HEK293 (cell line): ENCODE results near the gene KLHL29.

ENCODE experiments used
- CTCF ChIA-PET: fragments of 350-600 bp; formaldehyde crosslinking; extraction: SDS; loops from one replicate; lab custom pipeline; 2021; ENCODE audit warnings: antibody characterized with exemption; lab: Yijun Ruan, JAX
- POLR2A ChIA-PET: fragments of 300-600 bp; formaldehyde crosslinking; extraction: SDS; loops from one replicate; lab custom pipeline; 2020; ENCODE audit warnings: antibody characterized with exemption, inconsistent platforms; lab: Yijun Ruan, JAX
- H3K27ac ChIP-seq: fragments of 200-500 bp; sonication (Bioruptor generic); 2 replicates; pipeline ENCODE4 v1.5.1; 2014; ENCODE audit warnings: low read depth, low read length, control low read depth, inconsistent platforms; ENCODE audit errors: extremely low read depth
- H3K36me3 ChIP-seq, 2 experiments: fragments of 200-500 bp in 1 of 2; sonication (Bioruptor generic) in 1 of 2; 1 replicate in 1 of 2; 2 replicates in 1 of 2; pipeline ENCODE4 v1.5.1; 2014 to 2017; ENCODE audit warnings: inconsistent platforms in 2 of 2, low read length in 2 of 2; ENCODE audit not compliant: control insufficient read depth in 2 of 2, insufficient read depth in 1 of 2
- H3K4me1 ChIP-seq: fragments of 200-500 bp; sonication (Bioruptor generic); 2 replicates; pipeline ENCODE4 v1.5.1; 2014; ENCODE audit warnings: mild to moderate bottlenecking, low read length, inconsistent platforms; ENCODE audit not compliant: control insufficient read depth, insufficient read depth
- H3K4me3 ChIP-seq: 2 replicates; pipeline ENCODE4 v1.5.1; 2011; ENCODE audit warnings: low read depth, mild to moderate bottlenecking, control low read depth, low read length, moderate library complexity
- H3K9me3 ChIP-seq: fragments of 200-500 bp; sonication (Bioruptor generic); 2 replicates; pipeline ENCODE4 v1.5.1; 2014; ENCODE audit warnings: low read depth, low read length, inconsistent platforms; ENCODE audit not compliant: control insufficient read depth, insufficient read depth
- MZF1 ChIP-seq: fragments of 450-650 bp; formaldehyde crosslinking; IDR thresholded peaks from 2 replicates; pipeline ENCODE4 v1.5.1; 2017; ENCODE audit warnings: missing biosample characterization, missing genetic modification characterization, borderline replicate concordance
- OSR2 ChIP-seq: fragments of 450-650 bp; formaldehyde crosslinking; IDR thresholded peaks from 2 replicates; pipeline ENCODE4 v1.5.1; 2016; ENCODE audit warnings: missing biosample characterization, missing genetic modification characterization
- PRDM1 ChIP-seq: fragments of 450-650 bp; formaldehyde crosslinking; IDR thresholded peaks from 2 replicates; pipeline ENCODE4; 2016; ENCODE audit warnings: missing biosample characterization, missing genetic modification characterization
- PRDM6 ChIP-seq: fragments of 450-650 bp; formaldehyde crosslinking; IDR thresholded peaks from 2 replicates; pipeline ENCODE4 v1.5.1; 2017; ENCODE audit warnings: missing biosample characterization, missing genetic modification characterization
- SETDB1 ChIP-seq: IDR thresholded peaks from one replicate; pipeline ENCODE4 v1.6.1; 2017; ENCODE audit warnings: mild to moderate bottlenecking, low read length, moderate library complexity, mixed read lengths; ENCODE audit not compliant: insufficient read length
- SP2 ChIP-seq: fragments of 450-650 bp; formaldehyde crosslinking; IDR thresholded peaks from 2 replicates; pipeline ENCODE4 v1.5.1; 2016; ENCODE audit warnings: missing biosample characterization, missing genetic modification characterization
- YY1 ChIP-seq: fragments of 450-650 bp; formaldehyde crosslinking; IDR thresholded peaks from 2 replicates; pipeline ENCODE4 v1.5.1; 2018; ENCODE audit warnings: missing biosample characterization, missing genetic modification characterization
- ZBTB11 ChIP-seq: fragments of 450-650 bp; formaldehyde crosslinking; conservative IDR thresholded peaks from 2 replicates; pipeline ENCODE4 v1.5.1; 2016; ENCODE audit warnings: low read depth, missing biosample characterization, missing genetic modification characterization
- ZBTB17 ChIP-seq: fragments of 450-650 bp; formaldehyde crosslinking; IDR thresholded peaks from 2 replicates; pipeline ENCODE4 v1.5.1; 2016; ENCODE audit warnings: missing biosample characterization, missing genetic modification characterization
- ZBTB20 ChIP-seq: fragments of 450-650 bp; formaldehyde crosslinking; IDR thresholded peaks from 2 replicates; pipeline ENCODE4 v1.5.1; 2016; ENCODE audit warnings: missing biosample characterization, missing genetic modification characterization
- ZBTB48 ChIP-seq: fragments of 450-650 bp; formaldehyde crosslinking; IDR thresholded peaks from 2 replicates; pipeline ENCODE4 v1.5.1; 2016; ENCODE audit warnings: missing biosample characterization, missing genetic modification characterization
- ZBTB8A ChIP-seq: fragments of 450-650 bp; formaldehyde crosslinking; IDR thresholded peaks from 2 replicates; pipeline ENCODE4 v1.5.1; 2016; ENCODE audit warnings: missing biosample characterization, missing genetic modification characterization
- ZFP41 ChIP-seq: fragments of 450-650 bp; formaldehyde crosslinking; IDR thresholded peaks from 2 replicates; pipeline ENCODE4 v1.5.1; 2016; ENCODE audit warnings: missing biosample characterization, missing genetic modification characterization, borderline replicate concordance
- ZIC2 ChIP-seq: fragments of 450-650 bp; formaldehyde crosslinking; IDR thresholded peaks from 2 replicates; pipeline ENCODE4 v1.5.1; 2016; ENCODE audit warnings: missing biosample characterization, missing genetic modification characterization
- ZNF146 ChIP-seq: fragments of 450-650 bp; formaldehyde crosslinking; IDR thresholded peaks from 2 replicates; pipeline ENCODE4 v1.5.1; 2016; ENCODE audit warnings: missing biosample characterization, missing genetic modification characterization
- ZNF600 ChIP-seq: fragments of 450-650 bp; formaldehyde crosslinking; IDR thresholded peaks from 2 replicates; pipeline ENCODE4 v1.5.1; 2016; ENCODE audit warnings: missing biosample characterization, missing genetic modification characterization
- ZNF629 ChIP-seq: fragments of 450-650 bp; formaldehyde crosslinking; IDR thresholded peaks from 2 replicates; pipeline ENCODE4 v1.5.1; 2017; ENCODE audit warnings: missing biosample characterization, missing genetic modification characterization
- ZNF654 ChIP-seq: fragments of 450-650 bp; formaldehyde crosslinking; IDR thresholded peaks from 2 replicates; pipeline ENCODE4 v1.5.1; 2016; ENCODE audit warnings: low read depth, missing biosample characterization, missing genetic modification characterization
- ZNF658 ChIP-seq: fragments of 450-650 bp; formaldehyde crosslinking; IDR thresholded peaks from 2 replicates; pipeline ENCODE4; 2016; ENCODE audit warnings: missing biosample characterization, missing genetic modification characterization
- ZNF660 ChIP-seq: fragments of 450-650 bp; IDR thresholded peaks from 2 replicates; pipeline ENCODE4 v1.5.1; 2018; ENCODE audit warnings: missing biosample characterization, mild to moderate bottlenecking, missing genetic modification characterization
- ZNF664 ChIP-seq: fragments of 450-650 bp; formaldehyde crosslinking; IDR thresholded peaks from 2 replicates; pipeline ENCODE4 v1.5.1; 2016; ENCODE audit warnings: missing biosample characterization, missing genetic modification characterization
- TF ChIP-seq, protein P1 (sequence below): fragments of 450-650 bp; IDR thresholded peaks from 2 replicates; pipeline ENCODE4 v1.5.1; 2018; ENCODE audit warnings: missing biosample characterization, mild to moderate bottlenecking, missing genetic modification characterization
- TF ChIP-seq, protein P2 (sequence below): fragments of 450-650 bp; formaldehyde crosslinking; IDR thresholded peaks from 2 replicates; pipeline ENCODE4 v1.5.1; 2016; ENCODE audit warnings: missing biosample characterization, missing genetic modification characterization

KLHL29 gene

DNA sequence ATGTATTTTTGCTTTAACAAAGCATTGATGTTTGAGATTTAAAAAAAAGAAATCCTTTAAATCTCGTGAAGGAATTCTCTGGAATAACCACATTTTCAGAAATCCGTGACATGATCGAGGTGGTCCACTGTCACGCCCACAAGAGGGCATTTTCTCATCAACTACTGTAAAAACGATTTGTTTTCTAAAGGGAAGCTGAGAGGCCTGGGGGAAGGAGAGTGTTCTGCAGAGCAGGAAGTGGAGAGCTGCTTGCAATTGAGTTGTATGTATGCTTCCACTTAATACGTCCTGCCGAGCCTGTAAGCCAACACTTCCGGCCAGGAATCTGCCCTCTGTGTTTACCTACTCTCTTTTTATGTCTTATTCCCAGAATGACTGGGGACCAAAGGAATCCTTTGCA, 19.4 kb downstream of the KLHL29 start:
- no peak overlapping the region for H3K4me3 ChIP-seq
- no peaks in the 10 kb centered on the region for H3K9me3 ChIP-seq
- H3K36me3 ChIP-seq: no peaks in the 10 kb centered on the region
- TF ChIP-seq ZNF600 (tag by site-specific recombination) (peak; percentile 83; the same call in 1 of the 2 replicates), ZBTB8A (tag by site-specific recombination) (peak; percentile 79), ZBTB48 (tag by site-specific recombination) (no peak), ZNF146 (tag by site-specific recombination) (0 out of 2 replicates have a peak, but pooled peaks have one; percentile 18), OSR2 (peak; percentile 66), ZBTB20 (tag by site-specific recombination) (peak; percentile 32; the same call in 1 of the 2 replicates), ZFP41 (tag by site-specific recombination) (no peak), PRDM6 (tag by site-specific recombination) (no peak; the same call in 1 of the 2 replicates), MZF1 (tag by site-specific recombination) (no peak), SETDB1 (no peak), ZBTB11 (tag by site-specific recombination) (peak; percentile 80), ZIC2 (tag by site-specific recombination) (0 out of 2 replicates have a peak, but pooled peaks have one; percentile 11), ZNF654 (tag by site-specific recombination) (peak; percentile 38; the same call in 1 of the 2 replicates), ZNF660 (tag by site-specific recombination) (0 out of 2 replicates have a peak, but pooled peaks have one; percentile 20), ZNF664 (tag by site-specific recombination) (peak; percentile 56; the same call in 1 of the 2 replicates), SP2 (tag by site-specific recombination) (peak; percentile 18; the same call in 1 of the 2 replicates), YY1 (tag by site-specific recombination) (no peak), PRDM1 (tag by site-specific recombination) (peak; percentile 48; the same call in 1 of the 2 replicates), ZNF629 (tag by site-specific recombination) (peak; percentile 20; the same call in 1 of the 2 replicates), ZNF658 (tag by site-specific recombination) (no peak), ZBTB17 (tag by site-specific recombination) (peak; percentile 66; the same call in 1 of the 2 replicates)
- TF ChIP-seq, protein P1, sequence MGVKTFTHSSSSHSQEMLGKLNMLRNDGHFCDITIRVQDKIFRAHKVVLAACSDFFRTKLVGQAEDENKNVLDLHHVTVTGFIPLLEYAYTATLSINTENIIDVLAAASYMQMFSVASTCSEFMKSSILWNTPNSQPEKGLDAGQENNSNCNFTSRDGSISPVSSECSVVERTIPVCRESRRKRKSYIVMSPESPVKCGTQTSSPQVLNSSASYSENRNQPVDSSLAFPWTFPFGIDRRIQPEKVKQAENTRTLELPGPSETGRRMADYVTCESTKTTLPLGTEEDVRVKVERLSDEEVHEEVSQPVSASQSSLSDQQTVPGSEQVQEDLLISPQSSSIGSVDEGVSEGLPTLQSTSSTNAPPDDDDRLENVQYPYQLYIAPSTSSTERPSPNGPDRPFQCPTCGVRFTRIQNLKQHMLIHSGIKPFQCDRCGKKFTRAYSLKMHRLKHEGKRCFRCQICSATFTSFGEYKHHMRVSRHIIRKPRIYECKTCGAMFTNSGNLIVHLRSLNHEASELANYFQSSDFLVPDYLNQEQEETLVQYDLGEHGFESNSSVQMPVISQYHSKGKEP: peak; percentile 56; the same call in 1 of the 2 replicates
- TF ChIP-seq, protein P2, sequence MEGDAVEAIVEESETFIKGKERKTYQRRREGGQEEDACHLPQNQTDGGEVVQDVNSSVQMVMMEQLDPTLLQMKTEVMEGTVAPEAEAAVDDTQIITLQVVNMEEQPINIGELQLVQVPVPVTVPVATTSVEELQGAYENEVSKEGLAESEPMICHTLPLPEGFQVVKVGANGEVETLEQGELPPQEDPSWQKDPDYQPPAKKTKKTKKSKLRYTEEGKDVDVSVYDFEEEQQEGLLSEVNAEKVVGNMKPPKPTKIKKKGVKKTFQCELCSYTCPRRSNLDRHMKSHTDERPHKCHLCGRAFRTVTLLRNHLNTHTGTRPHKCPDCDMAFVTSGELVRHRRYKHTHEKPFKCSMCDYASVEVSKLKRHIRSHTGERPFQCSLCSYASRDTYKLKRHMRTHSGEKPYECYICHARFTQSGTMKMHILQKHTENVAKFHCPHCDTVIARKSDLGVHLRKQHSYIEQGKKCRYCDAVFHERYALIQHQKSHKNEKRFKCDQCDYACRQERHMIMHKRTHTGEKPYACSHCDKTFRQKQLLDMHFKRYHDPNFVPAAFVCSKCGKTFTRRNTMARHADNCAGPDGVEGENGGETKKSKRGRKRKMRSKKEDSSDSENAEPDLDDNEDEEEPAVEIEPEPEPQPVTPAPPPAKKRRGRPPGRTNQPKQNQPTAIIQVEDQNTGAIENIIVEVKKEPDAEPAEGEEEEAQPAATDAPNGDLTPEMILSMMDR (tag by site-specific recombination): peak; percentile 53
- peaks cover 14% of the 10 kb centered on the region for H3K4me1 ChIP-seq
- ChIA-PET CTCF (interaction anchor here (0.8 to 1.2 kb wide), 7 partner anchors 9 to 205 kb away, joined by 3 to 6 read pairs (median 4); no protein-coding TSS in a partner anchor), POLR2A (interaction anchor here (1.5 kb wide), 1 partner anchor 18 kb away, joined by 3 read pairs; no protein-coding TSS in a partner anchor)
- H3K27ac ChIP-seq: peak overlapping the region; percentile 6
